K562 (cell line): Measurements from ENCODE around the gene NMT1. TPM values are rescaled to one million over a fixed set of nuclear protein-coding genes. Genes with fewer than 3 reads are reported as not detected.
A peak's percentile ranks its signal among the peaks of the same experiment; 100 is the strongest.

ENCODE experiments used
- CEBPB ChIP-seq: fragments of 450-650 bp; IDR thresholded peaks from 2 replicates; pipeline ENCODE4 v1.6.1; 2016; ENCODE audit warnings: missing genetic modification characterization, missing compliant biosample characterization
- CTBP1 ChIP-seq: fragments of 450-650 bp; IDR thresholded peaks from 2 replicates; pipeline ENCODE4 v1.6.1; 2016; ENCODE audit warnings: borderline replicate concordance
- DNMT1 ChIP-seq: fragments of 450-650 bp; IDR thresholded peaks from 2 replicates; pipeline ENCODE4 v1.6.1; 2016; ENCODE audit warnings: antibody characterized with exemption, mild to moderate bottlenecking
- ERF ChIP-seq: fragments of 450-650 bp; formaldehyde crosslinking; IDR thresholded peaks from 2 replicates; pipeline ENCODE4 v1.4.0; 2020; ENCODE audit warnings: mild to moderate bottlenecking, mixed read lengths
- ETV1 ChIP-seq: fragments of 450-650 bp; conservative IDR thresholded peaks from 2 replicates; pipeline ENCODE4 v1.6.1; 2016; ENCODE audit warnings: missing genetic modification characterization, control low read depth, low read depth, missing compliant biosample characterization
- EWSR1 ChIP-seq: fragments of 450-650 bp; IDR thresholded peaks from 2 replicates; pipeline ENCODE4 v1.6.1; 2018; ENCODE audit warnings: borderline replicate concordance, mild to moderate bottlenecking, low read depth, moderate library complexity; ENCODE audit not compliant: partially characterized antibody
- HDAC1 ChIP-seq, 2 experiments: fragments of 450-650 bp; IDR thresholded peaks; 2 replicates each; pipeline ENCODE4 v1.6.1; 2016 to 2017; ENCODE audit warnings: inconsistent platforms in 1 of 2, mild to moderate bottlenecking in 1 of 2, moderate library complexity in 1 of 2
- HMG20B ChIP-seq: fragments of 250-450 bp; sonication (Bioruptor Pico); IDR thresholded peaks from 2 replicates; pipeline ENCODE4 v1.5.0; 2021; ENCODE audit warnings: mild to moderate bottlenecking
- NR2C1 ChIP-seq, 2 experiments: fragments of 450-650 bp; IDR thresholded peaks; 2 replicates each; pipeline ENCODE4 v1.6.1; 2017; ENCODE audit warnings: mild to moderate bottlenecking in 2 of 2, antibody characterized with exemption in 1 of 2, inconsistent platforms in 1 of 2, missing compliant biosample characterization in 1 of 2, missing genetic modification characterization in 1 of 2
- PHTF2 ChIP-seq: fragments of 250-450 bp; sonication (Bioruptor Pico); IDR thresholded peaks from 2 replicates; pipeline ENCODE4 v1.5.0; 2021; ENCODE audit warnings: mild to moderate bottlenecking
- THAP12 ChIP-seq: fragments of 250-450 bp; sonication (Bioruptor Pico); IDR thresholded peaks from 2 replicates; pipeline ENCODE4 v1.9.0; 2021; ENCODE audit warnings: mild to moderate bottlenecking, inconsistent platforms
- THRA ChIP-seq: fragments of 450-650 bp; IDR thresholded peaks from 2 replicates; pipeline ENCODE4 v1.6.1; 2017; ENCODE audit warnings: mild to moderate bottlenecking, moderate library complexity
- ZFP1 ChIP-seq: fragments of 450-650 bp; formaldehyde crosslinking; IDR thresholded peaks from 2 replicates; pipeline ENCODE4 v1.4.0; 2020; ENCODE audit warnings: mild to moderate bottlenecking, mixed read lengths
- ZNF184 ChIP-seq: sonication (generic); formaldehyde crosslinking; IDR thresholded peaks from 2 replicates; pipeline ENCODE4 v1.5.0; 2020; ENCODE audit warnings: missing genetic modification reagents
- polyA plus RNA-seq, 8 experiments: library from polyadenylated mRNA; depleted of rRNA in 4 of 8; stranded (reverse) in 5 of 8; unstranded in 3 of 8; fragments of >200 nt; fragmentation: Nextera tagmentation in 2 of 8; fragmentation: Illumina TruSeq in 1 of 8; extraction: Ambion mirVana in 2 of 8; extraction: Trizol in 1 of 8; gene quantifications; 2 replicates each; pipeline versions ENCODE4 v1.2.1 to v1.2.3, GENCODE V29; 2011 to 2014; ENCODE audit warnings: inconsistent platforms in 1 of 8, missing spikeins in 1 of 8
- total RNA-seq, 7 experiments: library from RNA; depleted of rRNA in 6 of 7; stranded (reverse); fragments of >200 nt in 6 of 7; fragmentation: Illumina TruSeq in 2 of 7; extraction: Trizol in 2 of 7; gene quantifications; 2 replicates each; pipeline versions ENCODE4 v1.2.1 to v1.2.3, GENCODE V29; 2011 to 2021; ENCODE audit warnings: low replicate concordance in 1 of 7
- TF ChIP-seq, protein P1 (sequence below): fragments of 450-650 bp; formaldehyde crosslinking; IDR thresholded peaks from 2 replicates; pipeline ENCODE4 v1.4.0; 2020; ENCODE audit warnings: mild to moderate bottlenecking, moderate library complexity

NMT1 gene
- total and polyA plus RNA-seq, 9 of the 15 experiments (the other 6 are each of a cell fraction or from before 2014, with no cell fraction given) = 86.7 to 569 (median 213) TPM

DNA sequence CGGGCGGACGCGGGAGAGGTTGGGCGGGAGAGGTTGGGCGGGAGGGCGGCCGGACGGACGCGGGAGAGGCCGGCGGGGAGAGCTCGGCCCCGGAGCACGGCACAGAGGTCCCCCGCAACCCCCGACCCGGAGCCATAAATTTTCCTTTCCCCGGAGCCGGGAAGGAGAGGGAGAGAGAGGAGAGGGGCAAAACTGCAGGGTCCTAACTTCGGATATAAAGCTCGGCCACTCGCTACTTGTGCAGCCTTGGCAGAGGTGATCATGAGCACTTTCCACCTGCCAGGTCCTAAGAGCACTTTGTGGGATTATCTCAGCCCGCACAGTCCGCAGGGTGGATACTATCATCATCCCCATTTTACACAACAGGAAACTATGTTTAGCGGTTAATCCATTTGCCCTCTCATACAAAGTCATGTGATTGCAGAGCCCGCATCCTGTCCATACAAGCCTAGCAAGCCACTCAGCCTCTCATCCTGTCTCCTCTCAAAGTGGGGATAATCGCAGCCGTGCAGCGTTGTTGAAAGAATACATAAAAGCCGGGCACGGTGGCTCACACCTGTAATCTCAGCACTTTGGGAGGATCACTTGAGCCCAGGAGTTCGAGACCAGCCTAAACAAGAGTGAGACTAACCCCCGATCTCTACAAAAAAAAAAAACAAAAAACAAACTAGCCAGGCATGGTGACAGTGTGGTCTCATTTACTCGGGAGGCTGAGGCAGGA is 8.9 kb upstream of the NMT1 start (continued):
- TF ChIP-seq, protein P1, sequence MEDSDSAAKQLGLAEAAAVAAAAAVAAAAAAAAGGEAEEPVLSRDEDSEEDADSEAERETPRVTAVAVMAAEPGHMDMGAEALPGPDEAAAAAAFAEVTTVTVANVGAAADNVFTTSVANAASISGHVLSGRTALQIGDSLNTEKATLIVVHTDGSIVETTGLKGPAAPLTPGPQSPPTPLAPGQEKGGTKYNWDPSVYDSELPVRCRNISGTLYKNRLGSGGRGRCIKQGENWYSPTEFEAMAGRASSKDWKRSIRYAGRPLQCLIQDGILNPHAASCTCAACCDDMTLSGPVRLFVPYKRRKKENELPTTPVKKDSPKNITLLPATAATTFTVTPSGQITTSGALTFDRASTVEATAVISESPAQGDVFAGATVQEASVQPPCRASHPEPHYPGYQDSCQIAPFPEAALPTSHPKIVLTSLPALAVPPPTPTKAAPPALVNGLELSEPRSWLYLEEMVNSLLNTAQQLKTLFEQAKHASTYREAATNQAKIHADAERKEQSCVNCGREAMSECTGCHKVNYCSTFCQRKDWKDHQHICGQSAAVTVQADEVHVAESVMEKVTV (CRISPR knock-in tag) = no peak
- TF ChIP-seq ZNF184 (CRISPR knock-in tag) (no peak), THRA (no peak), CTBP1 (peak; percentile 27; the same call in 1 of the 2 replicates), HMG20B (CRISPR knock-in tag) (no peak), DNMT1 (no peak), ERF (0 out of 2 replicates have a peak, but pooled peaks have one; percentile 49), ETV1 (peak; percentile 58), NR2C1 (IDR thresholded peaks at IDR 0.05) (no peak), NR2C1 (tag; IDR thresholded peaks at IDR 0.05) (no peak), EWSR1 (no peak), ZFP1 (no peak), HDAC1 (IDR thresholded peaks at IDR 0.05) (0 out of 4 replicates have a peak, but pooled peaks of 1 of the 2 experiments have one; percentile 53), PHTF2 (0 out of 2 replicates have a peak, but pooled peaks have one; percentile 9), THAP12 (CRISPR knock-in tag) (0 out of 2 replicates have a peak, but pooled peaks have one; percentile 58), CEBPB (tag) (no peak)
- TF ChIP-seq, all 486 proteins: peak for 43
